ENCODE results near the gene PATZ1. TPM values are rescaled to one million over a fixed set of nuclear protein-coding genes. Genes with fewer than 3 reads are reported as not detected.

Gene PATZ1
- total and polyA plus RNA-seq, 2 of the 4 experiments (the other 2 are of a cell fraction) = 6.5 to 10.5 TPM

GRCh38 chr22:31277741-31278140, 68.4 kb downstream of the PATZ1 start:
- ATAC-seq (ENCODE audit: low read depth) (no peak), DNase-seq (no peak)
- POLR2A ChIA-PET (ENCODE audit: unreplicated experiment) = no interaction called here
- Histone ChIP-seq H3K9me3 (ENCODE audit: control insufficient read depth, insufficient read depth, low read length) (no peaks in the 10 kb centered on the region), H2BK15ac (ENCODE audit: low read depth, low read length) (no peak overlapping the region), H3K56ac (ENCODE audit: extremely low read depth, insufficient read depth, low read length) (no peak overlapping the region), H3K36me3 (ENCODE audit: control insufficient read depth, insufficient read depth, low read length) (peaks cover 46% of the 10 kb centered on the region), H4K8ac (ENCODE audit: low read depth in 2 of 2, low read length in 2 of 2) (no peak overlapping the region), H3K9me1 (ENCODE audit: insufficient read depth, low read length) (no peaks in the 10 kb centered on the region; the same call in 1 of the 2 replicates), H3K4me2 (ENCODE audit: low read depth, low read length) (no peak overlapping the region), H4K20me1 (ENCODE audit: insufficient read depth, low read length) (peaks cover 7% of the 10 kb centered on the region; the same call in 1 of the 2 replicates), H3K4me3 (ENCODE audit: insufficient read depth, low read depth, low read length) (no peak overlapping the region), H2BK5ac (ENCODE audit: low read depth, low read length, poor library complexity, severe bottlenecking) (no peak overlapping the region), H3K9ac (ENCODE audit: low read depth, low read length) (no peak overlapping the region), H2AK9ac (replicated peaks; ENCODE audit: low read depth, low read length, poor library complexity) (no peak overlapping the region), H3K23ac (ENCODE audit: low read depth, low read length) (no peak overlapping the region), H2AFZ (replicated peaks; ENCODE audit: low read length, poor library complexity) (no peak overlapping the region), H4K5ac (ENCODE audit: low read depth, low read length) (no peak overlapping the region), H3K27me3 (ENCODE audit: control insufficient read depth, insufficient read depth, low read length) (no peaks in the 10 kb centered on the region), H3K4me1 (ENCODE audit: control insufficient read depth, insufficient read depth, low read length) (no peaks in the 10 kb centered on the region), H3K14ac (replicated peaks; ENCODE audit: low read depth, low read length) (no peak overlapping the region), H2BK20ac (ENCODE audit: low read depth, low read length) (no peak overlapping the region), H2BK120ac (ENCODE audit: low read depth, low read length) (no peak overlapping the region), H4K91ac (ENCODE audit: insufficient read depth, low read depth, low read length) (no peak overlapping the region), H3K18ac (ENCODE audit: low read depth, low read length) (no peak overlapping the region), H2AK5ac (ENCODE audit: low read depth, low read length) (no peak overlapping the region), H3K4ac (ENCODE audit: low read depth, low read length) (no peak overlapping the region), H3K79me1 (ENCODE audit: low read depth in 1 of 2, low read length in 2 of 2) (no peaks in the 10 kb centered on the region), H3K27ac (ENCODE audit: insufficient read depth, low read length) (no peak overlapping the region)
- intact Hi-C loops (cut with micrococcal nuclease) (no loop called here), in situ Hi-C loops (cut with MboI; ENCODE audit: low sequenced_read_pairs) (no loop called here), dilution Hi-C loops (cut with HindIII; ENCODE audit: low sequenced_read_pairs, unreplicated experiment) (no loop called here)
- TF ChIP-seq SMC3 (IDR thresholded peaks at IDR 0.05; ENCODE audit: low read depth, low read length) (no peak), RCOR1 (IDR thresholded peaks at IDR 0.05; ENCODE audit: insufficient replicate concordance, low read length) (no peak), MAZ (IDR thresholded peaks at IDR 0.05; ENCODE audit: borderline replicate concordance, low read depth, low read length) (no peak), MAFK (IDR thresholded peaks at IDR 0.05; ENCODE audit: low read depth, low read length) (no peak), RAD21 (IDR thresholded peaks at IDR 0.05; ENCODE audit: low read length) (no peak), CEBPB (IDR thresholded peaks at IDR 0.05; ENCODE audit: low read depth, low read length) (no peak), MXI1 (IDR thresholded peaks at IDR 0.05; ENCODE audit: borderline replicate concordance, low read depth, low read length) (no peak), BHLHE40 (IDR thresholded peaks at IDR 0.05; ENCODE audit: low read depth, low read length) (no peak), RFX5 (IDR thresholded peaks at IDR 0.05; ENCODE audit: low read depth, low read length) (no peak), USF2 (IDR thresholded peaks at IDR 0.05; ENCODE audit: low read depth, low read length) (no peak)
- BruUV-seq (replicated peaks) = no TSS peak
- WGBS, 2 experiments (ENCODE audit: extremely low coverage in 2 of 2, insufficient read length in 1 of 2) = no CpG with 5 or more reads among the region's 5 CpGs
- CTCF ChIA-PET = interaction anchor here (0.5 kb wide), 1 partner anchor 348 kb away, joined by 4 read pairs; no protein-coding TSS in a partner anchor

All from IMR-90 (cell line).